Gastrocnemius medialis (tissue), 4 donors: ENCODE data around the gene INPP5A.

Experiments
- CTCF ChIP-seq, 5 experiments: fragments of 450-650 bp in 3 of 5; fragments of 200-600 bp in 2 of 5; sonication (generic) in 2 of 5; IDR thresholded peaks in 4 of 5; conservative IDR thresholded peaks in 1 of 5; 1 replicate in 4 of 5; 2 replicates in 1 of 5; pipeline ENCODE4 v1.5.1; 2016 to 2019; ENCODE audit warnings: antibody characterized with exemption in 5 of 5, mild to moderate bottlenecking in 3 of 5, moderate library complexity in 3 of 5
- POLR2A ChIP-seq, 2 donors: fragments of 450-650 bp; IDR thresholded peaks; one replicate each; pipeline ENCODE4 v1.6.1; 2017; ENCODE audit warnings: antibody characterized with exemption in 2 of 2, mild to moderate bottlenecking in 2 of 2, moderate library complexity in 2 of 2

GRCh38 chr10:132679640-132680039, 142.1 kb downstream of the INPP5A start:
- TF ChIP-seq CTCF (IDR thresholded peaks at IDR 0.05 in 4 of 5, conservative IDR thresholded peaks at IDR 0.05 in 1 of 5) (no peak), POLR2A (IDR thresholded peaks at IDR 0.05) (no peak)
